ENCODE data around the gene C12orf50. TPM values are rescaled to one million over a fixed set of nuclear protein-coding genes. Genes with fewer than 3 reads are reported as not detected.
"Not testable (repeated sequence)": the region's sequence is repeated elsewhere in the genome, so short reads cannot be mapped to it uniquely, and the experiment has no call there.

C12orf50 gene
- polyA plus RNA-seq, 1 donor, result 0.04 TPM

DNA sequence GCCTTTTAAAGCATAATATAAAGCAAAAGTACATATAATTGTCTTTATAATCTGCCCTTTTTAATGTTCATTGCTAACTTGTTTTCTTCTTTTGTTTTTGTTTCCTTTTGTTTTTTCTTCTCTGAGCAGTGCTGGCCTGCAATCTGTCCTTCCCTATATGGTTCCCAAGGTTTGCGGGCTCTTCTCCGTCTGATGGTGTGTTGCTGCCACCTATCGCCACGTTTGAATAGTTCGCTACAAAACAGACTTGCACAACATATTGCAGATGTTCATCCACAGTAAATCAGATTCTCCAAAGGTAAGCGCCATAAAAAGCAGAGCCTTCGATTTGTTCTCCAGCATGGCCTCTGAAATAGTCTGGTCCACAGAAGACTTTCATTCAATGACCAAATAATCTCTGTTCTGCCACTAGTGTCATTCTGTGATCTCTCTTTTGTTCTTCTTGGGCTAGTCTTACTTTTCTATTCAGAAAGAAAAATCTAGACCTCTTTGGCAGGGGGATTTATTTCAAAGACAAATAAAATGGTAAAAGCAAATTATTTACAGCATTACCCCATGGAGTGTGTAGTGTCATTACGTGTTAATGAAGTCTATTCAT, 33.5 kb downstream of the C12orf50 start:
- Histone ChIP-seq H3K27ac (ENCODE audit: low read length) (no peak overlapping the region), H3K27me3 (ENCODE audit: control insufficient read depth, insufficient read depth, low read length) (no peaks in the 10 kb centered on the region), H3K4me3 (ENCODE audit: low read length) (no peak overlapping the region), H3K9me3 (ENCODE audit: control insufficient read depth, low read depth, low read length) (no peaks in the 10 kb centered on the region), H3K36me3 (ENCODE audit: control insufficient read depth, insufficient read depth, low read length) (no peaks in the 10 kb centered on the region), H3K4me1 (ENCODE audit: control insufficient read depth, insufficient read depth, low read length) (no peaks in the 10 kb centered on the region)
- WGBS (ENCODE audit: insufficient coverage, low lambda C conversion rate), result 0% methylated on average over 1 of the region's 8 CpGs
- DNase-seq, result peak; percentile 42 to 52

GRCh38 chr12:87991483-87991882, 37.7 kb downstream of the C12orf50 start:
- no peaks in the 10 kb centered on the region for H3K4me1 ChIP-seq (ENCODE audit: control insufficient read depth, insufficient read depth, low read length)
- no peaks in the 10 kb centered on the region for H3K27me3 ChIP-seq (ENCODE audit: control insufficient read depth, insufficient read depth, low read length)
- DNase-seq, result no peak
- H3K9me3 ChIP-seq (ENCODE audit: control insufficient read depth, low read depth, low read length), result no peaks in the 10 kb centered on the region
- H3K27ac ChIP-seq (ENCODE audit: low read length), result no peak overlapping the region
- H3K4me3 ChIP-seq (ENCODE audit: low read length), result no peak overlapping the region
- no peaks in the 10 kb centered on the region for H3K36me3 ChIP-seq (ENCODE audit: control insufficient read depth, insufficient read depth, low read length)

- 80% methylated on average over 2 of the region's 2 CpGs for WGBS (ENCODE audit: insufficient coverage, low lambda C conversion rate)
Measured at GRCh38 chr12:87988534-87988933, 40.7 kb downstream of the C12orf50 start.

GRCh38 chr12:87985069-87985675, 44.0 kb downstream of the C12orf50 start:
- Histone ChIP-seq H3K4me1 (ENCODE audit: control insufficient read depth, insufficient read depth, low read length) (no peaks in the 10 kb centered on the region), H3K27me3 (ENCODE audit: control insufficient read depth, insufficient read depth, low read length) (no peaks in the 10 kb centered on the region), H3K4me3 (ENCODE audit: low read length) (no peak overlapping the region), H3K9me3 (ENCODE audit: control insufficient read depth, low read depth, low read length) (no peaks in the 10 kb centered on the region), H3K36me3 (ENCODE audit: control insufficient read depth, insufficient read depth, low read length) (no peaks in the 10 kb centered on the region), H3K27ac (ENCODE audit: low read length) (no peak overlapping the region)
- no peak for DNase-seq
- 100% methylated on average over 1 of the region's 2 CpGs for WGBS (ENCODE audit: insufficient coverage, low lambda C conversion rate)

More at GRCh38 chr12:87988534-87988933, 40.7 kb downstream of the C12orf50 start:
- Histone ChIP-seq H3K9me3 (ENCODE audit: control insufficient read depth, low read depth, low read length) (no peaks in the 10 kb centered on the region), H3K27ac (ENCODE audit: low read length) (no peak overlapping the region), H3K4me1 (ENCODE audit: control insufficient read depth, insufficient read depth, low read length) (no peaks in the 10 kb centered on the region), H3K27me3 (ENCODE audit: control insufficient read depth, insufficient read depth, low read length) (no peaks in the 10 kb centered on the region), H3K36me3 (ENCODE audit: control insufficient read depth, insufficient read depth, low read length) (no peaks in the 10 kb centered on the region), H3K4me3 (ENCODE audit: low read length) (no peak overlapping the region)
- no peak for DNase-seq

DNA sequence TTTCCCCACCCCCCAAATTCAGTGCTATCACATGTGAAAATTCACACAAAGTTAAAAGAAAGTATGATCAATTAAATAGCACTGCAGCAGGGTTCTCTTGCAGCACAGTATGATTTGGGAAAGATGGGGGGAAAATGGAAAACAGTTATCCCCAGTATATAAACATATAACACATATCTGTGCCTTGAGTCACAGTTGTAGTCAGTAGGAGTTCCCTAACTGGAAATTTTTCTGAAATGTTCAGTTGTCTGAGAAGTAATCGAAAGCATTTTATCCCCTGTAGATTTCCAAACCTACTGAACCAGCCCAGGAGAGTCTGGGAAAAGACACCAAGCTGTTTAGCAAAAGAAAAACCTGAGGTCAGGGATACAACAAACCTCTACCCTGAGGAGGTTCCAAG, 47.0 kb downstream of the C12orf50 start:
- no peak overlapping the region for H3K4me3 ChIP-seq (ENCODE audit: low read length)
- H3K9me3 ChIP-seq (ENCODE audit: control insufficient read depth, low read depth, low read length), result no peaks in the 10 kb centered on the region
- H3K4me1 ChIP-seq (ENCODE audit: control insufficient read depth, insufficient read depth, low read length), result no peaks in the 10 kb centered on the region
- H3K27me3 ChIP-seq (ENCODE audit: control insufficient read depth, insufficient read depth, low read length), result no peaks in the 10 kb centered on the region
- DNase-seq, result no peak
- 100% methylated on average over 1 of the region's 1 CpG for WGBS (ENCODE audit: insufficient coverage, low lambda C conversion rate)
- no peaks in the 10 kb centered on the region for H3K36me3 ChIP-seq (ENCODE audit: control insufficient read depth, insufficient read depth, low read length)
- no peak overlapping the region for H3K27ac ChIP-seq (ENCODE audit: low read length)

GRCh38 chr12:87981495-87981894, 47.7 kb downstream of the C12orf50 start:
- Histone ChIP-seq H3K36me3 (ENCODE audit: control insufficient read depth, insufficient read depth, low read length) (no peaks in the 10 kb centered on the region), H3K27me3 (ENCODE audit: control insufficient read depth, insufficient read depth, low read length) (no peaks in the 10 kb centered on the region), H3K9me3 (ENCODE audit: control insufficient read depth, low read depth, low read length) (no peaks in the 10 kb centered on the region), H3K4me1 (ENCODE audit: control insufficient read depth, insufficient read depth, low read length) (no peaks in the 10 kb centered on the region), H3K4me3 (ENCODE audit: low read length) (no peak overlapping the region), H3K27ac (ENCODE audit: low read length) (no peak overlapping the region)
- no peak for DNase-seq
- WGBS (ENCODE audit: insufficient coverage, low lambda C conversion rate), result no CpG with 5 or more reads among the region's 1 CpG

- no peaks in the 10 kb centered on the region for H3K4me1 ChIP-seq (ENCODE audit: control insufficient read depth, insufficient read depth, low read length)
Measured at GRCh38 chr12:87975879-87976278, 53.3 kb downstream of the C12orf50 start.

DNA sequence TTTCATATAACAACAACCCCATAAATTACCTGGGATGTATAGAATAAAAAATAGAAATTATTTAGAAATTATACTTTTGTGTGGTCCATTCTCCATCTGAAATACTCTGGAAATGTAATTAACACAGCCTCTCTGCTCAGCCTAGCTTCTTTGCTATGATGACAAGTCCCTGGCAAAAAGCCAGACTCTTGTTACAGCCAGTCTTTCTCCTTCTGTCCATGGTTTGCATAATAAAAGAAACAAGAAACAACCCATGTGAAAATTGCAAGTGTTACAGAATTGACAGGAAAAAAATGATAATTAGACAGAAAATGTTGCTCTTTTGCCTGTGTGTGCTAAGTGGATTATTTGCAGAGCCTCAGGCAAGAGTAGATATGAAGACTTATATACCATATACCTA, 61.3 kb downstream of the C12orf50 start:
- DNase-seq, result no peak
- H3K27me3 ChIP-seq (ENCODE audit: control insufficient read depth, insufficient read depth, low read length), result no peaks in the 10 kb centered on the region
- H3K4me1 ChIP-seq (ENCODE audit: control insufficient read depth, insufficient read depth, low read length), result no peaks in the 10 kb centered on the region
- no peak overlapping the region for H3K27ac ChIP-seq (ENCODE audit: low read length)
- H3K36me3 ChIP-seq (ENCODE audit: control insufficient read depth, insufficient read depth, low read length), result no peaks in the 10 kb centered on the region
- no peaks in the 10 kb centered on the region for H3K9me3 ChIP-seq (ENCODE audit: control insufficient read depth, low read depth, low read length)
- no peak overlapping the region for H3K4me3 ChIP-seq (ENCODE audit: low read length)

More at GRCh38 chr12:87975879-87976278, 53.3 kb downstream of the C12orf50 start:
- no peaks in the 10 kb centered on the region for H3K9me3 ChIP-seq (ENCODE audit: control insufficient read depth, low read depth, low read length)
- DNase-seq, result no peak
- H3K4me3 ChIP-seq (ENCODE audit: low read length), result no peak overlapping the region
- no CpG with 5 or more reads among the region's 3 CpGs for WGBS (ENCODE audit: insufficient coverage, low lambda C conversion rate)
- no peak overlapping the region for H3K27ac ChIP-seq (ENCODE audit: low read length)
- H3K27me3 ChIP-seq (ENCODE audit: control insufficient read depth, insufficient read depth, low read length), result no peaks in the 10 kb centered on the region
- no peaks in the 10 kb centered on the region for H3K36me3 ChIP-seq (ENCODE audit: control insufficient read depth, insufficient read depth, low read length)

DNA sequence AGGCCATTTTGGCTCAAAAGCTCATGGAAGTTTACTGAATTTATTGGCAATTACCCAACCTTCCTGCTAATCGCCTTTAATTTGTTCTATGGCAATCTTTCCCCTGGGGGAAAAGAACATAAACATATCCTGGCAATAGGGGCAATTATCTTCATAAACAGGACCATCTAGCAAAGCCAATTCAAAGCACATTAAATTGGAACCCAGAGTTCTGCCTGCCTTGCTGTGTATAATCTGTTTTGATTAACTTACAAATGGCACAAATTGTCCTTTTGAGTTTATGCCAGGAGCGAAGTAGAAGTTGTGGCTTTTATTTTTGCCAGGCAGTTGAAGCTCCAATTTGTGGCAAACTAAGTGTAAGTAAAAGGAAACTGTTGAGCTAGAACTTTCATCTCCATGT, 68.6 kb downstream of the C12orf50 start:
- WGBS (ENCODE audit: insufficient coverage, low lambda C conversion rate), result 80% methylated on average over 1 of the region's 2 CpGs
- no peak for DNase-seq

GRCh38 chr12:87954028-87954427, 75.2 kb downstream of the C12orf50 start:
- H3K9me3 ChIP-seq (ENCODE audit: control insufficient read depth, low read depth, low read length); DNase-seq; H3K4me1 ChIP-seq (ENCODE audit: control insufficient read depth, insufficient read depth, low read length); H3K36me3 ChIP-seq (ENCODE audit: control insufficient read depth, insufficient read depth, low read length); H3K4me3 ChIP-seq (ENCODE audit: low read length); H3K27ac ChIP-seq (ENCODE audit: low read length); H3K27me3 ChIP-seq (ENCODE audit: control insufficient read depth, insufficient read depth, low read length): not testable (repeated sequence)
- no CpG with 5 or more reads among the region's 7 CpGs for WGBS (ENCODE audit: insufficient coverage, low lambda C conversion rate)

More for the DNA sequence above, 68.6 kb downstream of the C12orf50 start:
- H3K9me3 ChIP-seq (ENCODE audit: control insufficient read depth, low read depth, low read length), result no peaks in the 10 kb centered on the region
- no peaks in the 10 kb centered on the region for H3K36me3 ChIP-seq (ENCODE audit: control insufficient read depth, insufficient read depth, low read length)
- no peaks in the 10 kb centered on the region for H3K4me1 ChIP-seq (ENCODE audit: control insufficient read depth, insufficient read depth, low read length)
- no peaks in the 10 kb centered on the region for H3K27me3 ChIP-seq (ENCODE audit: control insufficient read depth, insufficient read depth, low read length)
- H3K27ac ChIP-seq (ENCODE audit: low read length), result no peak overlapping the region
- no peak overlapping the region for H3K4me3 ChIP-seq (ENCODE audit: low read length)

GRCh38 chr12:87953256-87953860, 75.8 kb downstream of the C12orf50 start:
- Histone ChIP-seq H3K27ac (ENCODE audit: low read length) (no peak overlapping the region), H3K4me1 (ENCODE audit: control insufficient read depth, insufficient read depth, low read length) (no peaks in the 10 kb centered on the region), H3K9me3 (ENCODE audit: control insufficient read depth, low read depth, low read length) (no peaks in the 10 kb centered on the region), H3K36me3 (ENCODE audit: control insufficient read depth, insufficient read depth, low read length) (no peaks in the 10 kb centered on the region), H3K27me3 (ENCODE audit: control insufficient read depth, insufficient read depth, low read length) (no peaks in the 10 kb centered on the region), H3K4me3 (ENCODE audit: low read length) (no peak overlapping the region)
- WGBS (ENCODE audit: insufficient coverage, low lambda C conversion rate), result 0% methylated on average over 2 of the region's 3 CpGs
- no peak for DNase-seq
